Astrocyte (in vitro differentiated cells and primary cell): ENCODE measurements around the gene AQP11. TPM values are rescaled to one million over a fixed set of nuclear protein-coding genes. Genes with fewer than 3 reads are reported as not detected.
A peak's percentile ranks its signal among the peaks of the same experiment; 100 is the strongest.

Source experiments
- DNase-seq: peaks from one replicate; pipeline ENCODE4 v3.0.0-alpha.2; 2010; ENCODE audit warnings: low read depth
- FAIRE-seq: peaks from 2 replicates; lab custom pipeline; 2011; peaks lifted over from hg19 to GRCh38; lab: Jason Lieb, UNC
- H2AFZ ChIP-seq: 2 replicates; pipeline ENCODE4 v1.6.0; 2012; ENCODE audit warnings: low read depth, low read length, inconsistent platforms
- H3K27ac ChIP-seq: 2 replicates; pipeline ENCODE4 v1.5.1; 2011; ENCODE audit warnings: low read depth, low read length, inconsistent platforms
- H3K27me3 ChIP-seq: 2 replicates; pipeline ENCODE4 v1.6.0; 2011; ENCODE audit warnings: low read length, inconsistent platforms; ENCODE audit not compliant: insufficient read depth
- H3K36me3 ChIP-seq: 2 replicates; pipeline ENCODE4 v1.5.1; 2011; ENCODE audit warnings: low read length, inconsistent platforms; ENCODE audit not compliant: insufficient read depth
- H3K4me1 ChIP-seq: 2 replicates; pipeline ENCODE4 v1.5.1; 2011; ENCODE audit warnings: low read length, inconsistent platforms; ENCODE audit not compliant: insufficient read depth
- H3K4me2 ChIP-seq: 2 replicates; pipeline ENCODE4 v1.6.0; 2012; ENCODE audit warnings: low read length, inconsistent platforms
- H3K4me3 ChIP-seq: 2 replicates; pipeline ENCODE4 v1.5.1; 2011; ENCODE audit warnings: low read depth, mild to moderate bottlenecking, low read length, inconsistent platforms; ENCODE audit not compliant: insufficient read depth
- H3K79me2 ChIP-seq: 2 replicates; pipeline ENCODE4 v1.6.0; 2012; ENCODE audit warnings: mild to moderate bottlenecking, low read length, inconsistent platforms; ENCODE audit not compliant: insufficient read depth
- H3K9ac ChIP-seq: 2 replicates; pipeline ENCODE4 v1.6.0; 2012; ENCODE audit warnings: mild to moderate bottlenecking, low read length, inconsistent platforms
- H3K9me3 ChIP-seq: 2 replicates; pipeline ENCODE4 v1.5.1; 2012; ENCODE audit warnings: low read depth, mild to moderate bottlenecking, low read length, inconsistent platforms; ENCODE audit not compliant: insufficient read depth
- H4K20me1 ChIP-seq: 2 replicates; pipeline ENCODE4 v1.6.0; 2012; ENCODE audit warnings: low read length, inconsistent platforms; ENCODE audit not compliant: insufficient read depth
- H3K27ac Mint-ChIP-seq: one replicate; pipeline ENCODE4 v1.8.0; 2021; ENCODE audit warnings: mild to moderate bottlenecking, mixed read lengths; ENCODE audit not compliant: unreplicated experiment
- H3K27me3 Mint-ChIP-seq: one replicate; pipeline ENCODE4 v1.8.0; 2021; ENCODE audit warnings: low read depth, mixed read lengths; ENCODE audit not compliant: unreplicated experiment
- H3K36me3 Mint-ChIP-seq: one replicate; pipeline ENCODE4 v1.8.0; 2021; ENCODE audit warnings: low read depth, mixed read lengths; ENCODE audit not compliant: unreplicated experiment
- H3K4me1 Mint-ChIP-seq: one replicate; pipeline ENCODE4 v1.8.0; 2021; ENCODE audit warnings: low read depth, mixed read lengths; ENCODE audit not compliant: unreplicated experiment
- H3K4me3 Mint-ChIP-seq: one replicate; pipeline ENCODE4 v1.8.0; 2021; ENCODE audit warnings: mild to moderate bottlenecking, moderate library complexity, mixed read lengths; ENCODE audit not compliant: unreplicated experiment
- H3K9me3 Mint-ChIP-seq: one replicate; pipeline ENCODE4 v1.8.0; 2021; ENCODE audit warnings: mild to moderate bottlenecking, mixed read lengths; ENCODE audit not compliant: unreplicated experiment
- EZH2 ChIP-seq: IDR thresholded peaks from 2 replicates; pipeline ENCODE4 v1.6.1; 2012; ENCODE audit warnings: mild to moderate bottlenecking, low read length, inconsistent platforms; ENCODE audit not compliant: insufficient read depth
- total RNA-seq: library from RNA; stranded (reverse); gene quantifications from 2 replicates; pipeline ENCODE4 v1.2.1, GENCODE V29; 2021
- TF ChIP-seq, protein P1 (sequence below): IDR thresholded peaks from 2 replicates; pipeline ENCODE4 v1.5.1; 2011; ENCODE audit warnings: low read depth, mild to moderate bottlenecking, inconsistent platforms, low read length, moderate library complexity; ENCODE audit not compliant: insufficient read depth

The AQP11 gene
- total RNA-seq, 1 donor from 2014 or later, result 0.91 TPM

DNA sequence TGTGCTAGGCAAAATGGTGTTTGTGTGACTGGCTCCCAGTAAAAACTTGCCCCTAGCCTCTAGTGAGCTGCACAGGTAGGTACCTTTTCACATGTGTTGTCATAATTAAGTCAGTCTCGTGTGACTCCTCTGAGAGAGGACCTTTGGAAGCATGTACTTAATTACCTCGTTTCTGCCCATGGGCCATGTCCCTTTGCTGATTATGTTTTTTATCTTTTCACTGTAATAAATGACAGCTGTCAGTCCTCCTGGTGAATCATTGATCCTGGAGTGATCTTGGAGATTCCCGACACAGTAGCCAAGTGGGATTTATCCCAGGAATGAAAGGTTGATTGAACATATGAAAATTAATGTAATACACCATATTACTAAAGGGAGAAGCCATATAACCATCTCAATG, 60.4 kb downstream of the AQP11 start:
- no peaks in the 10 kb centered on the region for H3K9me3 Mint-ChIP-seq
- Histone ChIP-seq H3K4me3 (no peak overlapping the region), H2AFZ (no peak overlapping the region), H3K4me2 (no peak overlapping the region), H3K4me1 (no peaks in the 10 kb centered on the region), H3K27ac (no peak overlapping the region), H3K9me3 (no peaks in the 10 kb centered on the region), H3K9ac (no peak overlapping the region), H3K36me3 (no peaks in the 10 kb centered on the region), H4K20me1 (no peaks in the 10 kb centered on the region), H3K79me2 (no peaks in the 10 kb centered on the region), H3K27me3 (no peaks in the 10 kb centered on the region)
- H3K27ac Mint-ChIP-seq, result no peak overlapping the region
- no peak overlapping the region for H3K4me3 Mint-ChIP-seq
- no peaks in the 10 kb centered on the region for H3K36me3 Mint-ChIP-seq
- no peak for TF ChIP-seq EZH2
- TF ChIP-seq, protein P1, sequence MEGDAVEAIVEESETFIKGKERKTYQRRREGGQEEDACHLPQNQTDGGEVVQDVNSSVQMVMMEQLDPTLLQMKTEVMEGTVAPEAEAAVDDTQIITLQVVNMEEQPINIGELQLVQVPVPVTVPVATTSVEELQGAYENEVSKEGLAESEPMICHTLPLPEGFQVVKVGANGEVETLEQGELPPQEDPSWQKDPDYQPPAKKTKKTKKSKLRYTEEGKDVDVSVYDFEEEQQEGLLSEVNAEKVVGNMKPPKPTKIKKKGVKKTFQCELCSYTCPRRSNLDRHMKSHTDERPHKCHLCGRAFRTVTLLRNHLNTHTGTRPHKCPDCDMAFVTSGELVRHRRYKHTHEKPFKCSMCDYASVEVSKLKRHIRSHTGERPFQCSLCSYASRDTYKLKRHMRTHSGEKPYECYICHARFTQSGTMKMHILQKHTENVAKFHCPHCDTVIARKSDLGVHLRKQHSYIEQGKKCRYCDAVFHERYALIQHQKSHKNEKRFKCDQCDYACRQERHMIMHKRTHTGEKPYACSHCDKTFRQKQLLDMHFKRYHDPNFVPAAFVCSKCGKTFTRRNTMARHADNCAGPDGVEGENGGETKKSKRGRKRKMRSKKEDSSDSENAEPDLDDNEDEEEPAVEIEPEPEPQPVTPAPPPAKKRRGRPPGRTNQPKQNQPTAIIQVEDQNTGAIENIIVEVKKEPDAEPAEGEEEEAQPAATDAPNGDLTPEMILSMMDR, result no peak
- DNase-seq (no peak), FAIRE-seq (no peak)
- no peaks in the 10 kb centered on the region for H3K27me3 Mint-ChIP-seq
- H3K4me1 Mint-ChIP-seq, result no peaks in the 10 kb centered on the region

DNA sequence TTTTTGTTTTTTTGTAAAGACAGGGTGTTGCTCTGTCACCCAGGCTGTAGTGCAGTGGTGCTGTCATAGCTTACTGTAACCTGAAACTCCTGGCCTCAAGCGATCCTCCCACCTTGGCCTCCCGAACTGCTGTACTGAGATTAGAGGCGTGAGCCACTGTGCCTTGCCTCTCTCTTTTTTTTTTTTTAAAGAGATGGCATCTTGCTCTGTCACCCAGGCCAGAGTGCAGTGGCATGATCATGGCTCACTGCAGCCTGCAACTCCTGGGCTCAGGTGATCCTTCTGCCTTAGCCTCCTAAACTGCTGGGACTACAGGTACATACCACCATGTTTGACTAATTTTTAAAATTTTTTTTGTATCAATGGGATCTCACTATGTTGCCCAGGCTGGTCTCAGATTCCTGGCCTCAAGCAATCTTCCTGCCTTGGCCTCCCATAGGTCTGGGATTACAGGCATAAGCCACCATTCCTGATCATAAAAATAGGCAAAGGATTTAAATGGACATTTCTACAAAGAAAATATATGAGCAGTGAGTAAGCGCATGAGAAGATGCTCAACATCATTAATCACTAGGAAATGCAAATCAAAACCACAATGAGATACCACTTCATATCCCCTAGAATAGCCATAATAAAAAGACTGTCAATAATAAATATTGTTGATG, 65.1 kb downstream of the AQP11 start:
- Histone ChIP-seq H3K4me1 (no peaks in the 10 kb centered on the region), H3K4me3 (no peak overlapping the region), H3K4me2 (no peak overlapping the region), H3K9ac (no peak overlapping the region), H3K9me3 (no peaks in the 10 kb centered on the region), H3K79me2 (no peaks in the 10 kb centered on the region), H3K27me3 (no peaks in the 10 kb centered on the region), H3K36me3 (no peaks in the 10 kb centered on the region), H4K20me1 (no peaks in the 10 kb centered on the region), H2AFZ (no peak overlapping the region), H3K27ac (no peak overlapping the region)
- Mint-ChIP-seq H3K36me3 (no peaks in the 10 kb centered on the region), H3K27ac (no peak overlapping the region), H3K9me3 (no peaks in the 10 kb centered on the region), H3K4me3 (no peak overlapping the region), H3K27me3 (no peaks in the 10 kb centered on the region), H3K4me1 (peaks cover 9% of the 10 kb centered on the region)
- TF ChIP-seq, protein P1, result no peak
- no peak for TF ChIP-seq EZH2
- FAIRE-seq (no peak), DNase-seq (peak; percentile 52)

DNA sequence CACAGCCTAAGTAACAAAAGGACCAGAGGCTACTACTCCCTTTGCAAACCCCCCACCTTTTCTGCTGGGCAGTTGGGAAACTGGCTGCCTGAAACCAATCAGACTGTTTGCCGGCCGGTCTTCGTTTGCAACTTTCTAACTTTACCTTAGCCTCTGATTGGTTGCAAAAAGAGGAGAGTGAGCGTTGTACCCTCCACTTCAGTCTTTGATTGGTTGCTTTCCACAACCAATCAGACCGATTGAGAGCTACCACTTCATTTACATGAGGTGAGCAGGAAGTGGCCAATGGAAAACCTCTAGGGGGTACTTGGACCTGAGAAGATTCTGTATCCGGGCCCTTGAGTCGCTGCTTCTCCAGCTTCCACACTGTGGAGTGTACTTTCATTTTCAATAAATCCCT, 66.6 kb downstream of the AQP11 start:
- H3K36me3 Mint-ChIP-seq, result no peaks in the 10 kb centered on the region
- Histone ChIP-seq H4K20me1 (no peaks in the 10 kb centered on the region), H3K4me3 (no peak overlapping the region), H3K4me1 (no peaks in the 10 kb centered on the region), H3K9me3 (no peaks in the 10 kb centered on the region), H3K9ac (no peak overlapping the region), H3K27me3 (no peaks in the 10 kb centered on the region), H3K27ac (no peak overlapping the region), H3K4me2 (no peak overlapping the region), H3K79me2 (no peaks in the 10 kb centered on the region), H3K36me3 (no peaks in the 10 kb centered on the region), H2AFZ (no peak overlapping the region)
- no peak overlapping the region for H3K27ac Mint-ChIP-seq
- H3K4me3 Mint-ChIP-seq, result no peak overlapping the region
- H3K4me1 Mint-ChIP-seq, result peaks cover 9% of the 10 kb centered on the region
- no peak for DNase-seq
- TF ChIP-seq, protein P1, result no peak
- TF ChIP-seq EZH2, result no peak
- no peaks in the 10 kb centered on the region for H3K27me3 Mint-ChIP-seq
- no peak for FAIRE-seq
- H3K9me3 Mint-ChIP-seq, result no peaks in the 10 kb centered on the region
